Adrenal gland (tissue), 19 donors: ENCODE data around the gene VPS35L. TPM values are rescaled to one million over a fixed set of nuclear protein-coding genes. Genes with fewer than 3 reads are reported as not detected.

Source experiments
- DNase-seq, 7 donors: peaks; one replicate each; pipeline ENCODE4 v3.0.0-alpha.2; 2019 to 2020
- H3K27ac ChIP-seq, 5 donors: fragments of 200-600 bp; sonication (generic) in 4 of 5; 1 replicate in 3 of 5; 2 replicates in 2 of 5; pipeline versions ENCODE4 v1.5.1 to v1.8.0; 2016 to 2020; ENCODE audit warnings: mild to moderate bottlenecking in 1 of 5
- H3K27me3 ChIP-seq: fragments of 200-600 bp; 2 replicates; pipeline ENCODE4 v1.8.0; 2021
- H3K36me3 ChIP-seq, 2 donors: fragments of 200-600 bp; replicated peaks in 1 of 2; 1 replicate in 1 of 2; 2 replicates in 1 of 2; pipeline versions ENCODE4 v1.5.1 to v1.8.0; 2018 to 2022
- H3K4me1 ChIP-seq, 2 donors: fragments of 200-600 bp; replicated peaks in 1 of 2; 1 replicate in 1 of 2; 2 replicates in 1 of 2; pipeline versions ENCODE4 v1.5.1 to v1.8.0; 2018 to 2021
- H3K4me3 ChIP-seq, 4 donors: fragments of 200-600 bp; sonication (generic) in 3 of 4; one replicate each; pipeline ENCODE4 v1.5.1; 2016 to 2018
- H3K9me3 ChIP-seq, 3 donors: fragments of 200-600 bp; sonication (generic) in 1 of 3; replicated peaks in 1 of 3; 1 replicate in 2 of 3; 2 replicates in 1 of 3; pipeline versions ENCODE4 v1.5.1 to v1.8.0; 2016 to 2021
- CTCF ChIP-seq, 6 experiments: fragments of 450-650 bp in 4 of 6; fragments of 200-600 bp in 2 of 6; sonication (generic) in 1 of 6; IDR thresholded peaks; 1 replicate in 5 of 6; 2 replicates in 1 of 6; pipeline versions ENCODE4 v1.5.1 to v1.8.0; 2016 to 2021; ENCODE audit warnings: antibody characterized with exemption in 6 of 6, mild to moderate bottlenecking in 2 of 6, moderate library complexity in 1 of 6
- POLR2A ChIP-seq, 2 donors: fragments of 450-650 bp; IDR thresholded peaks; one replicate each; pipeline ENCODE4 v1.6.1; 2017; ENCODE audit warnings: antibody characterized with exemption in 2 of 2, mild to moderate bottlenecking in 2 of 2, moderate library complexity in 1 of 2
- WGBS, 4 donors: extraction: QIAGEN DNeasy Blood & Tissue Kit in 2 of 4; methylation state at CpG; one replicate each; pipeline versions ENCODE4 v1.1.5 to v1.1.7; 2013 to 2017; 5-methylcytosine and 5-hydroxymethylcytosine counted together
- intact Hi-C, 2 donors: fragments of 100-400 bp; cut with DNase I; formaldehyde crosslinking; loops; one replicate each; pipeline versions ENCODE4 v1.14.1 to v1.15.0; 2022 to 2023
- long read RNA-seq, 10 donors: library from polyadenylated mRNA in 3 of 10; unstranded in 2 of 10; stranded (forward) in 1 of 10; transcript quantifications; one replicate each; pipeline ENCODE4 v2.0.0 and lab custom pipeline, GENCODE V29; 2021 to 2026
- polyA plus RNA-seq, 3 donors: library from polyadenylated mRNA; stranded (reverse); fragments of 200-250 nt in 2 of 3; fragments of 350-450 nt in 1 of 3; fragmentation: Illumina TruSeq in 1 of 3; extraction: RNeasy Lipid Tissue Mini Kit (QIAGEN cat#74804) in 1 of 3; gene quantifications; one replicate each; pipeline ENCODE4 v1.2.3, GENCODE V29; 2013 to 2014
- total RNA-seq, 9 donors: library from RNA; depleted of rRNA in 4 of 9; stranded (reverse); fragments of >200 nt in 4 of 9; fragments of 120-200 nt in 1 of 9; fragmentation: NEBNext Ultra II Directional in 1 of 9; extraction: Animal tissue kit (Norgen Biotek cat#: 25700) in 1 of 9; gene quantifications; one replicate each; pipeline versions ENCODE4 v1.1.0 to v1.2.4, GENCODE V29; 2013 to 2023
- donor health status: healthy with polysubstance abuse.
- donor health status: Bipolar disorder and iron deficiency.
- donor health status: DM: yes; HTN: yes; CAD: no.
- donor health status: DM: no; HTN: no; CAD: no.
- donor health status: DM: no; HTN: no; CAD: no.
- donor health status: DM: yes; HTN: yes; CAD: no.

The VPS35L gene
- 10 to 100 TPM; 38.3 to 96.7 (median 65.5) TPM for total RNA-seq
- 10 to 100 TPM; 50.8 to 72.4 (median 68.3) TPM for polyA plus RNA-seq
- long read RNA-seq, donor 1, partial matches to known transcripts, result 52 of 65 reads
- long read RNA-seq, donor 1, other reads (novel, unspliced or antisense), result 8 of 65 reads
- long read RNA-seq, donor 2, partial matches to known transcripts, result 6 of 10 reads
- long read RNA-seq, donor 2, other reads (novel, unspliced or antisense), result 0 of 10 reads
- long read RNA-seq, donor 3, transcript VPS35L-203 (31 exons, 3,855 nt), result major isoform, 6 of 9 reads
- long read RNA-seq, donor 3, partial matches to known transcripts, result 0 of 9 reads
- long read RNA-seq, donor 3, other reads (novel, unspliced or antisense), result 0 of 9 reads
- long read RNA-seq, donor 4, transcript VPS35L-203 (31 exons, 3,855 nt), result major isoform, 24 of 38 reads
- long read RNA-seq, donor 4, partial matches to known transcripts, result 8 of 38 reads
- long read RNA-seq, donor 4, other reads (novel, unspliced or antisense), result 6 of 38 reads
- long read RNA-seq, donor 5, transcript VPS35L-203 (31 exons, 3,855 nt), result major isoform, 111 of 155 reads
- long read RNA-seq, donor 5, partial matches to known transcripts, result 23 of 155 reads
- long read RNA-seq, donor 5, other reads (novel, unspliced or antisense), result 19 of 155 reads
- long read RNA-seq, donor 6, transcript VPS35L-203 (31 exons, 3,855 nt), result major isoform, 14 of 23 reads
- long read RNA-seq, donor 6, partial matches to known transcripts, result 6 of 23 reads
- long read RNA-seq, donor 6, other reads (novel, unspliced or antisense), result 3 of 23 reads
- long read RNA-seq, donor 7, partial matches to known transcripts, result 5 of 8 reads
- long read RNA-seq, donor 7, other reads (novel, unspliced or antisense), result 0 of 8 reads
- long read RNA-seq, donor 8, transcript VPS35L-203 (31 exons, 3,855 nt), result major isoform, 5 of 11 reads
- long read RNA-seq, donor 8, partial matches to known transcripts, result 6 of 11 reads
- long read RNA-seq, donor 8, other reads (novel, unspliced or antisense), result 0 of 11 reads
- long read RNA-seq, donor 9, transcript VPS35L-203 (31 exons, 3,855 nt), result major isoform, 8 of 17 reads
- long read RNA-seq, donor 9, partial matches to known transcripts, result 6 of 17 reads
- long read RNA-seq, donor 9, other reads (novel, unspliced or antisense), result 0 of 17 reads
- long read RNA-seq, donor 10, partial matches to known transcripts, result 0 of 4 reads
- long read RNA-seq, donor 10, other reads (novel, unspliced or antisense), result 0 of 4 reads

- WGBS, 4 donors, result 0 to 1% (median 1%) methylated on average over 23 to 53 of the region's 53 CpGs
- peak; percentile 98 to 99 (median 98) for DNase-seq
- H3K4me1 ChIP-seq, result peaks cover 4 to 7% of the 10 kb centered on the region in 2 donors
- peak within 1 kb of the TSS; percentile 64 to 90 (median 80) for H3K4me3 ChIP-seq
- H3K36me3 ChIP-seq, result peaks cover 0 to 5% of the 10 kb centered on the region in 2 donors
- peak in 1 of 2 donors; percentile 66 for TF ChIP-seq POLR2A (IDR thresholded peaks at IDR 0.05)
- peak in 5 of 6 experiments; percentile 66 to 76 (median 69) for TF ChIP-seq CTCF (IDR thresholded peaks at IDR 0.05)
- H3K27me3 ChIP-seq, result no peaks in the 10 kb centered on the region
- peak within 1 kb of the TSS; percentile 81 to 95 (median 90) for H3K27ac ChIP-seq
- intact Hi-C loops, result no loop called here
- no peaks in the 10 kb centered on the region for H3K9me3 ChIP-seq
Measured at GRCh38 chr16:19555186-19555937, at the start of gene VPS35L. Gene VPS35L, plus strand, starts transcription at chr16:19555703. Its CDS starts 27 bp downstream, at chr16:19555730.

DNA sequence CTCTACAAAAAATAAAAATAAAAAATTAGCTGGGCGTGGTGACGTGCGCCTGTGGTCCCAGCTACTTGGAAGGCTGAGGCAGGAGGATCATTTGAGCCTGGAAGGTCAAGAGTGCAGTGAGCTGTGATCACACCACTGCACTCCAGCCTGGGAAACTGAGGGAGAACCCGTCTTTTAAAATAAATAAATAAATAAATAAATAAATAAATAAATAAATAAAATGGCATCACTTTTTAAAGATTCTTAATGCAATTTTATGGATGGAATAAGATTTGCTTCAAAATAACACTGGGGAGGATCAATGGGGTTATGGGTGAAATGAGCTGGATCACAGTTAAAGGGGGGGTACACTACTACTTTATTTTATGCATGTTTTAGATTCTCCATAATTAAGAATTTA lies 48.5 kb upstream of the VPS35L start:
- intact Hi-C loops, result loop anchor here (10.0 kb wide), 3 partner anchors 122 to 422 kb away; no protein-coding TSS in a partner anchor
- Histone ChIP-seq H3K27ac (no peak overlapping the region), H3K4me1 (peaks cover 0 to 4% of the 10 kb centered on the region in 2 donors), H3K9me3 (no peaks in the 10 kb centered on the region), H3K27me3 (no peaks in the 10 kb centered on the region), H3K4me3 (no peak overlapping the region), H3K36me3 (peaks cover 0 to 57% of the 10 kb centered on the region in 2 donors)
- no peak for DNase-seq
- 95 to 98% (median 97%) methylated on average over 4 of the region's 4 CpGs for WGBS, 4 donors
- TF ChIP-seq CTCF (IDR thresholded peaks at IDR 0.05), result no peak
- no peak for TF ChIP-seq POLR2A (IDR thresholded peaks at IDR 0.05)

DNA sequence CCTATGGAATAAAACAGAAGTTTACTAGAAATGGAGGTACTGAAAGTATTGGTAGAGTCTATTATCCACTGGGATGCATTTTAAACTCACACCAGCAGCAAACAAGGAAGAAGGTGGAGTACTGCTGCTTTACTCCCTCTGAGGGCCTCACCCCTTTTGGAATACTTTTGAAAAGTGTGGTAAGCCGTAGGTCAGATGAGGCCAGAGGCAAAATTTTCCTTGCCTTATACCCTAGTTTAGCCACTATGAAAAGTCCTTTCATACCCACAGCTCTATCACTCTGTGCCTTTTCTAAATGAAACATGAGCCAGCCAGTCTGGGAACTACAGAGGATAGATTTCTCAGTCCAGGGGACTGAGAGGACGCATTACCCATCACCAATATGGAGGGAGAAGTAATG lies 47.6 kb upstream of the VPS35L start:
- DNase-seq, result no peak
- peaks cover 0 to 52% of the 10 kb centered on the region in 2 donors for H3K36me3 ChIP-seq
- no peak for TF ChIP-seq POLR2A (IDR thresholded peaks at IDR 0.05)
- peaks cover 0 to 4% of the 10 kb centered on the region in 2 donors for H3K4me1 ChIP-seq
- H3K4me3 ChIP-seq, result no peak overlapping the region
- no peaks in the 10 kb centered on the region for H3K27me3 ChIP-seq
- H3K27ac ChIP-seq, result no peak overlapping the region
- H3K9me3 ChIP-seq, result no peaks in the 10 kb centered on the region
- WGBS, 4 donors, result 90 to 96% (median 93%) methylated on average over 2 of the region's 2 CpGs
- intact Hi-C loops, result loop anchor here (10.0 kb wide), 3 partner anchors 123 to 423 kb away; no protein-coding TSS in a partner anchor

DNA sequence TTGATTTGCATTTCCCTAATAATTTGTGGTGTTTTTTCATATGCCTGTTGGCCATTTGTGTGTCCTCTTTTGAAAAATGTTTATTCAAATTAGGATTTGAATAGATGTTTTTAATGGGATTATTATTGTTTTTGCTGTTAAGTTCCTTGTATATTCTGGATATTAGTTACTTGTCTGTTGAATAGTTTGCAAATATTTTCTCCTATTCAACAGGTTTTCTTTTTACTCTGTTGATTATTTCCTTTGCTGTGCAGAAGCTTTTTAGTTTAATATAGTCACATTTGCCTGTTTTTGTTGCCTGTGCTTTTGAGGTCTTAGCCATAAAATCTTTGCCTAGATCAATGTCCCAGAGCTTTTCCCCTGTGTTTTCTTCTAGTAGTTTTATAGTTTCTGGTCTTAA lies 43.2 kb upstream of the VPS35L start:
- TF ChIP-seq POLR2A (IDR thresholded peaks at IDR 0.05) (no peak), CTCF (IDR thresholded peaks at IDR 0.05) (no peak)
- no peaks in the 10 kb centered on the region for H3K9me3 ChIP-seq
- no peak overlapping the region for H3K4me3 ChIP-seq
- no peaks in the 10 kb centered on the region for H3K27me3 ChIP-seq
- H3K36me3 ChIP-seq, result peaks cover 0 to 35% of the 10 kb centered on the region in 2 donors
- intact Hi-C loops, result no loop called here
- peaks cover 0 to 19% of the 10 kb centered on the region in 2 donors for H3K4me1 ChIP-seq
- no peak overlapping the region for H3K27ac ChIP-seq
- no peak for DNase-seq
